Peyer's patch (tissue), 4 donors: ENCODE measurements around the gene GPR132. TPM values are rescaled to one million over a fixed set of nuclear protein-coding genes. Genes with fewer than 3 reads are reported as not detected.
A peak's percentile ranks its signal among the peaks of the same experiment; 100 is the strongest.
"Not testable (repeated sequence)": the region's sequence is repeated elsewhere in the genome, so short reads cannot be mapped to it uniquely, and the experiment has no call there.

ENCODE experiments used
- DNase-seq, 3 donors: peaks; one replicate each; pipeline ENCODE4 v3.0.0-alpha.2; 2017 to 2019
- H3K27ac ChIP-seq, 4 donors: fragments of 200-600 bp; sonication (generic); one replicate each; pipeline ENCODE4 v1.5.1; 2016 to 2019
- H3K27me3 ChIP-seq, 2 donors: fragments of 200-600 bp; sonication (generic); one replicate each; pipeline ENCODE4 v1.5.1; 2019
- H3K36me3 ChIP-seq, 3 donors: fragments of 200-600 bp; sonication (generic); one replicate each; pipeline ENCODE4 v1.5.1; 2016 to 2019
- H3K4me1 ChIP-seq, 4 donors: fragments of 200-600 bp; sonication (generic); one replicate each; pipeline ENCODE4 v1.5.1; 2016 to 2019
- H3K4me3 ChIP-seq, 4 donors: fragments of 200-600 bp; sonication (generic); 1 replicate in 3 of 4; 2 replicates in 1 of 4; pipeline ENCODE4 v1.5.1; 2016 to 2019; ENCODE audit warnings: mild to moderate bottlenecking in 1 of 4
- H3K9me3 ChIP-seq, 4 donors: fragments of 200-600 bp; sonication (generic); one replicate each; pipeline ENCODE4 v1.5.1; 2016 to 2019; ENCODE audit warnings: mild to moderate bottlenecking in 1 of 4
- CTCF ChIP-seq, 6 experiments: fragments of 450-650 bp in 4 of 6; fragments of 200-600 bp in 2 of 6; sonication (generic) in 1 of 6; IDR thresholded peaks; one replicate each; pipeline ENCODE4 v1.5.1; 2017 to 2019; ENCODE audit warnings: antibody characterized with exemption in 6 of 6, mild to moderate bottlenecking in 3 of 6, moderate library complexity in 1 of 6
- POLR2A ChIP-seq, 2 donors: fragments of 450-650 bp; IDR thresholded peaks; one replicate each; pipeline ENCODE4 v1.5.1; 2017; ENCODE audit warnings: antibody characterized with exemption in 2 of 2, mild to moderate bottlenecking in 2 of 2, moderate library complexity in 2 of 2
- total RNA-seq, 4 donors: library from RNA; depleted of rRNA; stranded (reverse); fragments of >200 nt; gene quantifications; one replicate each; pipeline ENCODE4 v1.1.0, GENCODE V29; 2016

Gene GPR132
- total RNA-seq, 4 donors from 2014 or later, result 1.5 to 29.7 (median 4.2) TPM

DNA sequence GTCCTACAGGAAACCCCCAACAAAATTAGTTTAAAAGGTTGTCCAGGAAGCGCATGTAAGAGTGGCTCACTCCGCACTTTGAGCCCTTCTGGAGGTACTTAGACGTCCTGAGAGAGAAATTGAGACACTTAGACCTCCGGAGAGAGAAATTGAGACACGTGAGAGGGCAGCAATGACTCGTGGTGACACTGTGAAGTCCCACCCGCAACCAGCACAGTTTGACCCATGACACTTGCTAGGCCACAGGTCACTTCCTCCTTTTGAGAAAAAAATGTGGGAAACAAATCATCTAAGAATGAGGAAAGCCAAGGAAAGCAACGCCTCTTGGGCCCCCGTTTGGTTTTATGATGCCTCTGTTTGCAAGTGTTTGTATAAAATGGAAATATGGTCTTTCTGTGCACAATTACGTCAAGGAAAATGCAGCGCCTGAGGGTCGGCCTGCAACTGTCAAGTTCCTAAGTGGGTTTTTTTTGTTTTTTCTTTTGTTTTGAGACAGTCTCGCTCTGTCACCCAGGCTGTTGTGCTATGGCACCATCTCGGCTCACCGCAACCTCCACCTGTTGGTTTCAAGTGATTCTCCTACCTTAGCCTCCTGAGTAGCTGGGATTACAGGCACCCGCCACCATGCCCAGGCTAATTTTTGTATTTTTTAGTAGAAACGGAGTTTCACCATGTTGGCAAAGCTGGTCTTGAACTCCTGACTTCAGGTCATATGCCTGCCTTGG is 30.8 kb downstream of the GPR132 start:
- no peak for DNase-seq
- Histone ChIP-seq H3K4me1 (no peaks in the 10 kb centered on the region), H3K36me3 (no peaks in the 10 kb centered on the region), H3K27me3 (no peaks in the 10 kb centered on the region), H3K9me3 (no peaks in the 10 kb centered on the region), H3K4me3 (no peak overlapping the region), H3K27ac (no peak overlapping the region)
- TF ChIP-seq CTCF (IDR thresholded peaks at IDR 0.05), result no peak
- no peak for TF ChIP-seq POLR2A (IDR thresholded peaks at IDR 0.05)

DNA sequence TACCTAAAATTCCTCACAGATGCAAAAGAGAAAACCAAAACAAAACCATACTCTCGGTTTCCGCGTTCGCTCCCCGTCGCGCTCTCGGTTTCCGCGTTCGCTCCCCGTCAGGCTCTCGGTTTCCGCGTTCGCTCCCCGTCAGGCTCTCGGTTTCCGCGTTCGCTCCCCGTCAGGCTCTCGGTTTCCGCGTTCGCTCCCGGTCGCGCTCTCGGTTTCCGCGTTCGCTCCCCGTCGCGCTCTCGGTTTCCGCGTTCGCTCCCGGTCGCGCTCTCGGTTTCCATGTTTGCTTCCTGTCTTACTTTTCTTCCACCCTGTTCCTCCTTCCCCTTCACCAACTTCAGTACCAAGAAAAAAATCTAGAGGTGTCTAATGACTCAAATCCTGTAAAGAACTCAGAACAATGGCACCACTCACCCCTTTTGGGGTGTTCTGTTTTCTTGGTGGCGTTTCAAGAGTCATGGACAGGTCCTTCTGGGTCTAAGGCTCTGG is 31.8 kb downstream of the GPR132 start:
- not testable (repeated sequence) for DNase-seq, H3K4me1 ChIP-seq, H3K27me3 ChIP-seq, H3K36me3 ChIP-seq, H3K9me3 ChIP-seq
- Histone ChIP-seq H3K4me3 (peak overlapping the region; percentile 35 to 53 (median 42)), H3K27ac (peak overlapping the region in 3 of 4 donors; percentile 10 to 40 (median 26))

- not testable (repeated sequence) for H3K4me1 ChIP-seq, H3K9me3 ChIP-seq, DNase-seq, H3K36me3 ChIP-seq, H3K27ac ChIP-seq, H3K4me3 ChIP-seq, H3K27me3 ChIP-seq
These were observed 32.8 kb downstream of the GPR132 start for GRCh38 chr14:105032451-105032901.

GRCh38 chr14:105030836-105031396 is 34.3 kb downstream of the GPR132 start:
- no peaks in the 10 kb centered on the region for H3K36me3 ChIP-seq
- no peak overlapping the region for H3K4me3 ChIP-seq
- no peaks in the 10 kb centered on the region for H3K4me1 ChIP-seq
- no peak for TF ChIP-seq POLR2A (IDR thresholded peaks at IDR 0.05)
- no peak for DNase-seq
- no peak overlapping the region for H3K27ac ChIP-seq
- H3K27me3 ChIP-seq, result no peaks in the 10 kb centered on the region
- no peaks in the 10 kb centered on the region for H3K9me3 ChIP-seq

DNA sequence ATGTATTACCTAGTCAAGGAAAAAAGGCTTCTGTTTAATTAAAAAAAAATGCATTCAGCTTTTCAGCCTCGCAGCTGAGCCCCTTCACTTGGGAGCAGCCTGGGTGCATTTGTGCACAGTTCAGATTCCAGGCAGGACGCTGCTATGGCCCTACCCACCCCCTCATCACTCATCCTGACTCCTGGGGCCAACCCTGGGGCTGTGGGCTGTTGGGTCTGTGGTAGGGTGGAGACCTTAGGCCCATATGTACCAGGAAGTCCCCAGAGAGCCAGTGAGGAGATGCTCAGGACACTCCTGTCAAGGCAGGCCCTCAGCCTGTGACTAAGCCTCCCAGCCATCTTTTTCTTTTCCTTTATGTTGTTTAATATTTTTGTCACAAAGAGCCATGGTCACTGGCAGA is 35.0 kb downstream of the GPR132 start:
- TF ChIP-seq POLR2A (IDR thresholded peaks at IDR 0.05) (no peak), CTCF (IDR thresholded peaks at IDR 0.05) (no peak)
- Histone ChIP-seq H3K27me3 (no peaks in the 10 kb centered on the region), H3K36me3 (no peaks in the 10 kb centered on the region), H3K9me3 (no peaks in the 10 kb centered on the region), H3K4me1 (no peaks in the 10 kb centered on the region), H3K4me3 (no peak overlapping the region), H3K27ac (no peak overlapping the region)
- DNase-seq, result no peak

DNA sequence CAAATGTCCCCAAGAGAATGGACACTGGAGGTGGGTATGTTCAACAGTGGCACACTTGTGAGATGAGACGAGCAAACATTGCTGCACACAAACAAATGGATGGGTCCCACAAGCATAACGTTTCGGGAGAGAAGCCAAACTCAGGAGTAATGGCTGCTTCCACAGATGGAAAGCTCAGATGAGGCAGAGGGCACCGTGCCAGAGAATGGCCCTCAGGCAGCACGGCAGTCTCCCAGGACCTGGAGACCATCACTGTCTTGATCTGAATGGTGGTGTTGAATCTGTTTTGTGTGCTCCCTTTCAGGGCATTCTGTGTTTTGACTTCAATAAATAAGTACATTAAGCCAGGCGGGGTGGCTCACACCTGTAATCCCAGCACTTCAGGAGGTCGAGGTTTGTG is 35.8 kb downstream of the GPR132 start:
- no peaks in the 10 kb centered on the region for H3K36me3 ChIP-seq
- H3K4me1 ChIP-seq, result no peaks in the 10 kb centered on the region
- no peak overlapping the region for H3K4me3 ChIP-seq
- H3K27me3 ChIP-seq, result no peaks in the 10 kb centered on the region
- no peak overlapping the region for H3K27ac ChIP-seq
- H3K9me3 ChIP-seq, result no peaks in the 10 kb centered on the region
- DNase-seq, result no peak
- TF ChIP-seq POLR2A (IDR thresholded peaks at IDR 0.05), result no peak
- TF ChIP-seq CTCF (IDR thresholded peaks at IDR 0.05), result no peak

- DNase-seq, result no peak
- no peaks in the 10 kb centered on the region for H3K36me3 ChIP-seq
- TF ChIP-seq POLR2A (IDR thresholded peaks at IDR 0.05) (no peak), CTCF (IDR thresholded peaks at IDR 0.05) (no peak)
- no peaks in the 10 kb centered on the region for H3K27me3 ChIP-seq
- peak overlapping the region in 1 of 4 donors; percentile 1 for H3K27ac ChIP-seq
- H3K4me1 ChIP-seq, result no peaks in the 10 kb centered on the region
- no peak overlapping the region for H3K4me3 ChIP-seq
- H3K9me3 ChIP-seq, result no peaks in the 10 kb centered on the region
These were observed 36.8 kb downstream of the GPR132 start for GRCh38 chr14:105028251-105028927.

DNA sequence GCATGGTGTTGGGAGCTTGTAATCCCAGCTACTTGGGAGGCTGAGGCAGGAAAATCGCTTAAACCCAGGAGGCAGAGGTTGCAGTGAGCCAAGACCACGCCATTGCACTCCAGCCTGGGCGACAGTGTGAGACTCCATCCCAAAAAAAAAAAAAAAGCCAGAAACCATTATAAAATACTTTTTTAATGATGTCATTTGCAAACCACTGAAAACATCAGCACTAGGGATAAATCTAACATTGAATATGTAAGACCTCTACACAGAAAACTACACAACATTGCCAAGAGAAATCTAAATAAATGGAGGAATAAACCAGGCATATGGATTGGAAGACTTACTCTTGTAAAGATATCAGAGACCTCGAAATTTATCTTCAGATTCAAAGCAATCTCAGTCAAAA is 37.5 kb downstream of the GPR132 start:
- not testable (repeated sequence) for H3K36me3 ChIP-seq, H3K4me3 ChIP-seq, H3K9me3 ChIP-seq, H3K4me1 ChIP-seq, H3K27me3 ChIP-seq, DNase-seq
- H3K27ac ChIP-seq, result peak overlapping the region in 1 of 4 donors; percentile 18
